HG03045 (cell line): ENCODE measurements around the gene MUC5B.

ENCODE experiments used
- ATAC-seq: cut with Tn5 transposase; IDR thresholded peaks from one replicate; pipeline ENCODE4 v1.9.1; 2021; ENCODE audit warnings: mild to moderate bottlenecking, moderate library complexity; ENCODE audit not compliant: unreplicated experiment

The MUC5B gene

DNA sequence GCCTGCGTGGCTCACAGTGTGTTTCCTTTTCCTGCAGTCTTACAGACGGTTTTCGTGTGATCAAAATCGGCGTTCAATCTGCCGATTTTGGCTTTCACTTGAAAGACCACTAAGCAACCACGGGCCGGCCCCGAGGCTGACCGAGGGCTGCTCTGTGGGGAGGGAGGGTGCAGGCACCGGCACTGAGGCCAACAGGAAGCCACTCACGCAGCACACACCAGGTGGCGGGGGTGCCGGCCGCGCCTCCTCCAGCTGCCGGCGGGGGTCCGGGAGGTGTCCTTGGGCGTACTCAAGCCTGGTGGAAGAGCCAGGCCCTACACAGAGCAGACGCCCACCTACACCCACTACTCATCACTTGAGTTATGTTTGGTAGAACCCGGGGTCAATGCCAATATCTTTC lies 72.2 kb downstream of the MUC5B start:
- ATAC-seq, result no peak

DNA sequence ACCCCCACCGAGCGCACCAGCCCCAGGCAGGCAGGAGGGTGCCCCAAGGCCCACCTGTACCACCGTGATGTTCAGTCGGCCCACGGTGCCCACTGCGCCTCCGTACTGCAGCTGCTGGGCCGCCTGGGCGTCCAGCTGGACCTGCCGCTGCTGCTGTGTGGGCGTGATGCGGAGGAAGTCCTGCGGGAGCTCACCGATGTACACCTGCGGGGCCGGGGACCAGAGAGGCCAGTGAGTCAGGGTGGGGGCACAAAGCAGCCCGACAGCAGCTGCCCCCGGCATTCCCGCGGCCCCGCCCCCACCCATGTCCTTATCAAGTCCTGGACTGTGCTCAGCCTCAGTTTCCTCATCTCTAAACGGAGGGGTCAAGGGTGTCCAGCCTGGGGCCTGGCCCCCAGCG lies 72.7 kb downstream of the MUC5B start:
- ATAC-seq, result no peak

DNA sequence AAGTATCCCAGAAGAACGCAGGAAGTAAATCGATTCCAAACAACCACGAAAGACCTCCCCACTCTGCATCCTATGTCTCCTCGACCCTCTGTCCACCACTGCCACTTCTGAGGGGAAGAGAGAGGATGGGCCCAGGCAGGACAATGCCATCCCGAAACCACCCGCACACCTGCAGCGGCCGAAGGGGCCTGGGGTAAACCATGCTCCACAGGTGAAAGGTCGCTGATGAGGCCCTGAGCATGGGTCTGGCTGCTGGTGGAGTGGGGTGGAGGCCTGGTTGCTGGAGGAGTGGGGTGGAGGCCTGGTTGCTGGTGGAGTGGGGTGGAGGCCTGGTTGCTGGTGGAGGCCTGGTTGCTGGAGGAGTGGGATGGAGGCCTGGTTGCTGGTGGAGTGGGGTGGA lies 73.4 kb downstream of the MUC5B start:
- no peak for ATAC-seq

DNA sequence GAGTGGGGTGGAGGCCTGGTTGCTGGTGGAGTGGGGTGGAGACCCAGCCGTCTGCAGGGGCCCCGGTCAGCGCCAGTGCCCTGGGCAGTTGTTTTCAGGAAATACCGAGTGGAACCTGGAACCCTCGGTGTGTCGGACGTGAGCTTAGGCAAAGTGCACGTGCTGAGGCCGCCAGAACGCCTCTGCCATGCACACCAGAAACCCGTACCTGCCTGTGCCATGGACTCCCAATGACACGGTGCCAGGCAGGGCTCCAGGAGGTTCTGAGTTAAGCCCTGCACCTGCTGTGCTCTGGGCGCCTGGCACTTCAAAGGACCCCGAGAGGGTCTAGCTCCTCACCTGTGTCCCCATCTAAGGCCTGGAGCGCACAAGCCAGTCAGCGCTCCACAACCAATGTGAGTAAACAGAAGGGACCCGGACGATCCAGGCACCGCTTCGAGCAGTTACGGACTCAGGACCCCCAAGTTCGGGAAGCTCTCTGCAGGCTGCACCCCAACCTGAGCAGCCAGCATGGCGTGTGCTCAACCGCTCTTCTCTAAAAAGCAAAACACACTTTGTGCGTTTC lies 74.2 kb downstream of the MUC5B start:
- ATAC-seq, result no peak

DNA sequence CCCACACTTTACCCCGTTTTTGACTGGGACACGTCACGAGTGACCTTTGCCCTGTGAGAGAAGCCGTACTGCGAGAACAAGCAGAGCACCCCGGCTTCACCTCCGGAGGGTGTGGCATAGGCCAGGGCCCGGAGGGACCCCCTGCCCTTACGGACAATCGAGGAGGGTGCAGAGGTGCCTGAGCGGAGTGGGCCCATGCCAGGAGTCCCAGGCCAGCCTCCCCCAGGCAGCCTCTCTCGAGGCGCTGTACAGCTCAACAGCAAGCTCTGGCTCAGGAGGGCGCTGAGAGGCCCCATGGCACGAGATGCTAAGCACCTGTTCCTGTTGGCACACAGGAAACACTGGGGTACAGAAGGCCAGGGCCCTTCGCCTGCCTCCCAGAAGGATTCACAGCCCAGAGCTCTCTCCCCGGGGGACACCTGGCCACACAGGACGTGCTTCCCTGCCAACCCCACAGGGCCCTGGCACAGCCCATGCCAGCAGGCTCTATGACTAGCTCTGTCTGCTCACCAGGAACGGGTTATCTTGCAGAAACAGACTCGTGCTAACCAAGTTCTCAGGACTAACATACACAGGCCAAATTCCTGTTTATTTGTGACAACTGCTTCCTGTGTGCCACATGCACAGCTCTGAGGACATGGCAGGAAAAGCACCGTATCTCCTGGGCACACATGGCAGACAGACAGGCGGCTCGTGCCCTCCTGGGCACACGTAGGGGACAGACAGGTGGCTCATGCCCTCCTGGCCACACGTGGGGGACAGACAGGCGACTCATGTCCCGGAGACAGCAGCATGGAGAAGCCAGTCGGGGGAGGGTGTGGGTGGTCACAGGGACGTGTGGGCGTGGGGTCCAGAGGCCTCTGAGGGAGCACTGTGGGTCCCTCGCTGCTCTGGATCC lies 75.0 kb downstream of the MUC5B start:
- no peak for ATAC-seq

DNA sequence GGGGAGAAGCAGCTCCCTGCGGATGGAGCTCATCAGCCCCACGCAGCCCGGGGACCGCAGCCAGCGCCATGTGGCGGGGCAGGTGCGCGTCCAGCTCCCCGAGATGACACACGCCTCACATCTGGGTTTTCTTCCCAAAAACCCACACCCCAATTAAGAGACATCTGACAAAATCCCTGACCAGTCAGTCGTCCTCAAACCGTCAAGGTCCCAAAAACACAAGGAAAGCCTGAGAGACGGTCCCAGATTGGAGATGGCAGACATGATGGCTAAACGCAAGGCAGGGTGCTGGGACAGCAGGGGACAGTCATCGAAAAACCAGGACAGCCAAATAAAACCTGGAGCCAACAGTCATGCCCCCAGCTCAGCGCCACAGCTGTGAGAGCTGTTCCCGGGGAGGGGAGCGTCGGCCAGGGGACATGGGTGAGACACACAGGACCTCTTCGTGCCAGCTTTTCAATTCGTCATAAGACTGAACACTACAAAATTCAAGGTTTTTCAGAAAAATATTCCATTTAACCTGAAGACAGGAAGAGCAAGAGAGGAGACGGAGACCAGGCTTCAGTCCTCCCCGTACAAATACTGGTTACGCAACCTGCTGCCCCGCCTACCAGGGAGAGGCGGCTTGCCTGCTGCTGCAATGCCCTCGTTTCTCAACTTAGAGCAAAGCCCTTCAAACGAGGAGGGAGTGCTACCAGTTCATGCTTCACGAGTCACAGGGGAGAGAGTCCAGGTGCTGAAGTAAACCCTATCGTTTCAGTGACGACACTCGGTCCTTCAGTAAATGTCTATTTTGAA lies 76.0 kb downstream of the MUC5B start:
- no peak for ATAC-seq

DNA sequence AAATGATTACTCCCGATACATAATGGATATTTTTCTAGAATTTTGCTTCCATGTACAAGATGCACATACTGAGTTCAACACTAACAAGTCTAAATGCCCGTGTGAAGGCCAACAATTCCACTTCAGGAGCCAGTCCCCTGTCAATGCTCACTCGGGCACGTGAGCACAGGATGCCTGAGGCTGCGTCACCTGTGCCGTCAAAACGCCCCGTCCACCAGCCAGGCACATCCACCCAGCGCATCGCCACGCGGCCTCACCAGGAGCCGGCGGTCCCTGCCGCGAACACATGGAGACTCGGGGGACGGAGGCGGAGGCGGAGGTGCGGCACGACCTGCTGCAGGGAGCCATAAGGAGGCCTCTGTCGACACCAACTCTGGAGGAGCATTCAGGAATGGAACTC lies 76.8 kb downstream of the MUC5B start:
- ATAC-seq, result no peak

DNA sequence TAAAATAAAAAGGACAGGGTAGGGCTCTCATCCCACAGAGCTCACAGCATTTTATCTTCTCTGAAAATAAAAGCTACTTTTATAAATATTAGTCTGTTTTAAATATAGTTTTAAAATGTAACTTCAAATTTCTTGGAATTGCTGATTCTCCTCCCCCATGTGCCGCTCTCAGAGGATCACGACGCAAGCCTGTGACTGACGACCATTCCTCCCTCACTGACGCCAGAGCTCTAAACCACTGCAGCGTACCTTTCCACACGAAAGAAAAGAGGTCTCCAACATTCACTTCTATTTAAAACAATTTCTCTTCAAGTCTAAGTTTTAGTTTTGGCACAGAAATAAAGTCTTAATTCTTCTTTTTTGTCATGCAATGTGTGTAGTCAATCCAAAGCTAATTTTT lies 77.3 kb downstream of the MUC5B start:
- ATAC-seq, result no peak

DNA sequence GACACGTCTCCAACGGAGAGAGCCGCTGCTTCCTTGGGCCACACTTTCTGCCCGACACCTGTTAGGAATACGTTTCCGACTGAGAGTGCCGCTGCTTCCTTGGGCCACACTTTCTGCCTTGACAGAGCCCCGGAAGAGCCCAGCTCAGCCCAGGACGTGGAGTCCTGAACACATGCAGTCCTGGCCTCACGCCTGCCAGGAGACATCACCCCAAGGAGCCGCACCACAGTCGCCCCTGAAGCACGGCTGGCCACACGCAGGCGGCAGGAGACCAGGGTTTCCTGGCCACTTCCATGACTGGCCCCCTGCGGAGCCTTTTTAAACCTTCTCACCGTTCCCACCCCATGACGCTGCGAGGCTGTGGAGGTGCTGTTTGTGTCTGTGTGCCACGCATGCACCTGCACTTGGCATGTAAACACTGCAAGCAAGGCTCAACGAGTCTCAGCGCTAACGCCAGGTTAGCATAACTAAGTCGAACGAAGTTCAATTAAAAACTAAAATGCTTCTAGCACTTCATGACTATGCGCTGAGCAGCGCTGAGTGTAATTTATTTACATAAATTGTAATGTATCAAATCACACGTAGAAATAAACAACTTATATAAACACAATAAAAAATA lies 77.8 kb downstream of the MUC5B start:
- no peak for ATAC-seq

DNA sequence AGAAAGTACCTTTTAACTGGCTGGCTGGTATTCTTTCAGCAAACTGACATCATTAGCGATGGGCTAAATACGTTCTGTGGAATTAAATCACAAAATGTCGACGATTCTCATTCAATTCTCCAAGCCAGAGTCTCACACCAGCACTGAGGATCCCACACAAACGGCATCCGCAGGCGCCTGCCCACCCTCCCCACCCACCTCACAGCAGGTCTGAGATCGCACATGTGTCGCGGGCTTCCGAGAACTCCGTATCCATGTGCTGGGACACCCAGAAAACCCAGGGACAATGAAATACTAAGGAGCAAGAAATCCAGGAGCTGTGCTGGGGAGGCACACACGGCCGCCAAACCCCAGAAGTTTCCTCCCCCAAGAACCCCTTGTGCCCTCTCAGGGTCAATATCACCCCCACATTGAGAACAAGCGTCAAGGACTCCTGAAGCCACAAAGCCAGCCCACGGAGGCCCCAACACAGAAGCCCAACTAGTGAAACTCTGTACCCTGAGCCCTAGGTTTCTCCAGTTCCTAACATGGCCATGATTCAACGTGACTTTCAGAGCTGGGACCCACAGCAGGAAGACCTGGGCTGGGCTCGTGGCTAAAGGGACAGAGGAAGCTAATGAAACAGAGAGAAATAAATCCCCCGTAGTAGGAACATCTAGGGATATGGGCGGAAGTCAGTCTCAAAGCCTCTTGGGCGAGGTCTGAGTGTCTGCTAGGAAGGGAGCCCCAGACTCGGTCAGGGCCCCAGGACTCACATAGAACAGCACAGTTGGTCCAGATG lies 78.5 kb downstream of the MUC5B start:
- ATAC-seq, result no peak

DNA sequence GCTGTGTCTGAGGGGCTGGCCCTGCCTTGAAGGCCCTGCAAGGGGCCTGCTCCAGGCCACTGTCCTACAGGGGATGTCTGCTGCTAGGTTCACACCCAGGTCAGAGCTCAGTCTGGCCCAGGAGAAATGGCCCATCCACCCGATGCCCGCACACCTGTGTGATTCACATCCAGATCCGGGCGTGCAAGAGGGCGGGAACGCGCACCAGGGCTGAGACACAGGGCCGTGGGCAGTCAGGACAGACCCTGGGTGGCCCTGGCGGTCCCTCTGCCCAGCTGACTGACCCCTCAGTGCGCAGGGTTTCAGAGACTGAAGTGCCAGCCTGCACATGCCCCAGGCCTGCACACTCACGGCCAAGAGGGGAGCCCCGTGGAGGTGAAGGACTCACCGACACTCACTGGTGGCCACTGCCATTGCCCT lies 79.2 kb downstream of the MUC5B start:
- ATAC-seq, result no peak

DNA sequence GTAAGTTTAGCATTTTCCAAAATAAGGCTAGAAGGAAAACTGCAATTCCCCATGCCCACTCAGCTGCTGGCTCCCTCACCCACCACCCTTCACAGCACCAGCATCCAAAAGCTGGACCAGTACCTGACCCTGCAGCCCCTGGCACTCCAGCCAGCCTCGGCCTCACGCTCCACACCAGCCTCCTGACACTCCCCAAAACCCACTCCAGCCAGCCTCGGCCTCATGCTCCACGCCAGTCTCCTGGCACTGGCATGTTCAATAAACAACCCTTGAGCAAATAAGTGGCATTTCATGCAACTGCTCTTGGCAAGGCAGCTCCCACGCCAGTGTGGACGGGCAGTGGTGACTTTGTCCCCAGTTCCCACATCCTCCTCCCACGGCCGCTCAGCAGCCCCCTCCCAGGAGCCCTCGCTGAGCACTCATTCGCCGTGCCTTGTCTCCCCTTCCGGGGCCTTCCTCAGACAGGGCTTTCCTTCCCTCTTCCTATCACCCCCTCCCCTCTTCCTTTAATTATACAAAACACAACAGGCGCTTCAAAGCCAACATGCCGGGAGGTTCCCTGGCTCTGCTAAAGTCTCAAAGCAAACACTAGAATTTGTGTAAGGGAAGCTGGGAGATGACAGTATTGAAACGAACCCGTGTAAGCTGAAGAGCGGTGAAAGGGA lies 79.7 kb downstream of the MUC5B start:
- no peak for ATAC-seq

DNA sequence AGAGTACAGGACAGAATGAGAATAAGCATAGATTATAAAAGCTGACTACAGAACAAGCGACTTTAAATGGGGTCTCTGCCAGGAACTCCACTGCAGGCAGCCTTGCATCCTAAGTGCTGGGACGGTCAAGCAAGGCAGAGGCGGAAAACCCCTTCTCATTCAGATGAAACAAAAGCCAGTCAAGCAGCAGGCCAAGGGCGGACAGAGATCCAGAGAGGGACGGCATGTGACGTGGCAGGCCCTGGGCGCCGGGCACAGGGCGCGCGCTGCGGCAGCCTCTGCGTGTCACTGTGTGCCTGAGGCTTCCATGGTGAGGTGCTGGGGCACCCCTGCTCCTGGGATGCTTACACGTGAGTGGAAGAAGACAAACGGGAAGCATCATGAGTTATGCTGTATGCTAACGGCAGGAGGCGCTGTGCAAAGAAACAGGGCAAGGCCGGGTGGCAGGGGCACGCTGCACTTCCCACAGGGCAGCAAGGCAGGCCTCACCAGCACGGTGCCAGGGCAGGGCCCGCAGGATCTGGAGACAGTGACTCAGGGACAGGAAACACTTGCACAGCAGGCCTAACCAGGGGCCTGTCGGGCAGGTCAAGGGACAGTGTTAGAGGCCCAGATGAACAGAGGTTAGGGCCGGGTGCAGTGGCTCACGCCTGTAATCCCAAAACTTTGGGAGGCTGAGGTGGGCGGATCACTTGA lies 80.4 kb downstream of the MUC5B start:
- ATAC-seq, result no peak

DNA sequence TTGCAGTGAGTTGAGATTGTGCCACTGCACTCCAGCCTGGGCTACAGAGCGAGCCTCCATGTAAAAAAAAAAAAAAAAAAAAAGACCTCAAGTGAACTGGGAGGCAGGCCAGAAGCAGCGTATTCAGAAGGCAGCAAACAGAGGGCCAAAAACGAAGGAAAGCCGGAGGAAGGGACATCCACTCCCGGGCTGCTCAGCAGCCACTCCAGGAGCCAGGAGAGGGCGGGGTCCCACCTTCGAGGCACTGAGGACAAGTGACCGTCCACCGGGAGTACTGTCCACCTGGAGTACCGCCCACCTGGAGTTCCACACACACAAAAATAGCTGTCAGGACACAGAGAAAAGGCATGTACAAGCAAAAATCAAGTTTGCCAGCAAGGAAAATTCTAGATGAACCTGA lies 81.1 kb downstream of the MUC5B start:
- no peak for ATAC-seq

DNA sequence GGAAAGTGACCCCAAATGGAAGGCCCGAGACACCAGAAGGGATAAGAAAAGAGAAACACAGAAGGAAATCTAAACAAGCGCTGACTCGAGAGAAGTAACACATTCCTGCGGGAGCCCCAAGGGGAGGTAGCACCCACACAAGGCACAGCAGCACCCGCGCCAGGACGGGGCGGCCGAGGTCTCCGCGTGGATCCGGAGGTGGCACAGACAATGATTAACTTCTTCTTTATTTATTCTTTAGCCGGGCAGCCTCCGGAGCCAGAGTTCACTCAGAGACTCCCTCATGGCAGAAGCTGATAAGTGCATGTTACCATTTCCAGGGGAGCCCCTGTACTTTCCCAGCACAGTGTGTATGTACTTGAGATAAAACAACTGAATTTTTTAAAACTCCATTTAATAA lies 81.5 kb downstream of the MUC5B start:
- ATAC-seq, result no peak

DNA sequence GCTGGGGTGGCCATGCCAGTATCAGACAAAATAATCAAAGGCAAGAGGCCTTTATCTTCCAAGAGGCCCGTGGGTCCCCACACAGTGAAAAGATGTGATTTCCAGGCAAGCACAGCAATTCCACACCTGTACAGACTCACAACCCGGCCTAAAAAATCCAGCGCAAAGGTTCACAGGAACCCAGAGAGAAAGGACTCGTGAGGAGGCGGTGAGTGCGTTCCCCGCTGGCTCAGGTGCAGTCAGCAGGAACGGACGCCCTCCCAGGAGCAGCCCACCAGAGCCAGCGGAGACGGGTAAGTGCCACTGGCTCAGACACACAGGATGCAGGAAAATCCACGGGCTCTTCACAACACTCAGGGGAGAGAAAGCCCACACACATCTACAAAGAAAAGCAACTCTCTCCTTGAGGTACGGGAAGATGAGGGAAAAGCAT lies 82.2 kb downstream of the MUC5B start:
- no peak for ATAC-seq

DNA sequence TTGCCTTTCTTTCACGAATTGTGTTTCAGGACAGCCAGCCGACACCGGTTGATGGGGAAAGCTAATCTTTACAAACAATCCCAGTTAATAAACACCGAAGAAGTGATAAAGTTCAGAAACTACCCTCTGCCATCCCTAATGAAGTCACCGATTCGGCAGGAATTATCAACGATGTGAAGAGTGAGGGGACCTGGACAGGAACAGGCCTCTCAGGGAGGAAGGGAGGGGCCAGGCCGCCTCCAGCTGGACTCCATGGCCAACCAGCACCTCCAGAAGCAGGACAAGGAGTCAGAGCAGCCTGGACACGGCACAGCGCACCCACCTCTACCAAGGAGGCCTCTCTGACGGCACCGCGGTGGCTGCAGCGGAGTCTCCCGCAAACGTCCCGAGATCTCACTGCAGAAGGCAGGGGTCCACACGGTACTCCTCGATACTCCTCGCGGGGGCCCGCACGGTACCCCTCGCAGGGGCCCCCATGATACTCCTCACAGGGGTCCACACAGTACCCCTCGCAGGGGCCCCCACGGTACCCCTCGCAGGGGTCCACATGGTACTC lies 82.7 kb downstream of the MUC5B start:
- ATAC-seq, result no peak

DNA sequence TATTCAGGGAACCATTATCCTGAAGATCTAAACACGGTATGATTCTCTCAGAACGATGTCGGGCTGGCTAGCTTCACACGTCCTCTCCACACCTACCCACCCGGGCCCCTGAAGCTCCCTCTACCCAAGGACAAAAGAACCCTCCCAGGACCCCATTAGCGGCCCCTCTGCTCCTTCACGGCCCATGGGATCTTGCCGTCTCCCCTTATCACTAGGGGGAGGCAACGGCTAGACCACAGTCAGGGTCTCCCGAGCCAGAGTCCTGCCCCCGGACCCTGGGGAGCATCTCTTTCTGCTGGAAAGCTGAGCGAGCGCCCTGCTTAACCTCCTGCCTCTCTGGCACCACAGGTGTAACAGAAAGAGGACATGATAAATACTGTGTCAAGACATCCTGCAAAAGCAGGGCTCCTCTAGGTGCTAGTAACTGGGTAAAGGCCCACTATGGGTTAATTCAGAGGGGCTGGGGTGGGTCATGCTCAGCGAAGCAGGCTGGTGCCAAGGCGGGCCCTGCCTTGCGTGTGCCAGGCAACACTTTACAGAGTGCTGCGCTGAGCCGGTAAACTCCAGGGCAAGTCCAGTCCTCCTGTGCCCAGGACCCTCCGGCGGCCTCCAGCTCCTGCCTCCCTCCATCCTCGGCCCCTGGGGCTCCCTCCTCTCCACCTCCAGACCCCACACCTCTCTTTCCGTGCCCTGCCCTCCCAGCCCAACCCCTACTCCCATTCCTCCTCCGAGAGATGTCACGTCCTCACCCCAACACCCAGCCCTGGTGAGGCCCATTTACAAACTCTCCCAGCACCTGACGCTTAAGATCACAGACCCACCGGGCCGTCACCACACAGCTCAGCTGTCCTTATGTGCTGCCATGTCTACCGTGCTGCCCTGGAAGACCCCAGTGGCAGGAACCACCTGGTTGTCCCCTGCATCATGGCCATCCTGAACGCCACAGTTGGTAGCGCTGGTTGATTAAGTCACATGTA lies 83.6 kb downstream of the MUC5B start:
- no peak for ATAC-seq
